Skeletal muscle satellite cell (primary cell): ENCODE measurements around the gene STRN3.
A peak's percentile ranks its signal among the peaks of the same experiment; 100 is the strongest.

ENCODE experiments used
- H3K27me3 ChIP-seq: 2 replicates; pipeline ENCODE4 v1.7.0; 2013; ENCODE audit warnings: low read length; ENCODE audit not compliant: control insufficient read depth, insufficient read depth
- H3K36me3 ChIP-seq: 2 replicates; pipeline ENCODE4 v1.7.0; 2013; ENCODE audit warnings: mild to moderate bottlenecking, control low read depth, low read length; ENCODE audit not compliant: insufficient read depth
- H3K4me1 ChIP-seq: 2 replicates; pipeline ENCODE4 v1.7.0; 2013; ENCODE audit warnings: low read length; ENCODE audit not compliant: control insufficient read depth, insufficient read depth
- H3K4me2 ChIP-seq: 2 replicates; pipeline ENCODE4 v1.7.0; 2013; ENCODE audit warnings: mild to moderate bottlenecking, low read length
- H3K4me3 ChIP-seq: 2 replicates; pipeline ENCODE4 v1.7.0; 2013; ENCODE audit warnings: low read length
- H3K9ac ChIP-seq: 2 replicates; pipeline ENCODE4 v1.7.0; 2013; ENCODE audit warnings: mild to moderate bottlenecking, low read depth, low read length, moderate library complexity
- H3K9me3 ChIP-seq: replicated peaks from 2 replicates; pipeline ENCODE4 v1.7.0; 2013; ENCODE audit warnings: mild to moderate bottlenecking, control low read depth, low read length

STRN3 gene

DNA sequence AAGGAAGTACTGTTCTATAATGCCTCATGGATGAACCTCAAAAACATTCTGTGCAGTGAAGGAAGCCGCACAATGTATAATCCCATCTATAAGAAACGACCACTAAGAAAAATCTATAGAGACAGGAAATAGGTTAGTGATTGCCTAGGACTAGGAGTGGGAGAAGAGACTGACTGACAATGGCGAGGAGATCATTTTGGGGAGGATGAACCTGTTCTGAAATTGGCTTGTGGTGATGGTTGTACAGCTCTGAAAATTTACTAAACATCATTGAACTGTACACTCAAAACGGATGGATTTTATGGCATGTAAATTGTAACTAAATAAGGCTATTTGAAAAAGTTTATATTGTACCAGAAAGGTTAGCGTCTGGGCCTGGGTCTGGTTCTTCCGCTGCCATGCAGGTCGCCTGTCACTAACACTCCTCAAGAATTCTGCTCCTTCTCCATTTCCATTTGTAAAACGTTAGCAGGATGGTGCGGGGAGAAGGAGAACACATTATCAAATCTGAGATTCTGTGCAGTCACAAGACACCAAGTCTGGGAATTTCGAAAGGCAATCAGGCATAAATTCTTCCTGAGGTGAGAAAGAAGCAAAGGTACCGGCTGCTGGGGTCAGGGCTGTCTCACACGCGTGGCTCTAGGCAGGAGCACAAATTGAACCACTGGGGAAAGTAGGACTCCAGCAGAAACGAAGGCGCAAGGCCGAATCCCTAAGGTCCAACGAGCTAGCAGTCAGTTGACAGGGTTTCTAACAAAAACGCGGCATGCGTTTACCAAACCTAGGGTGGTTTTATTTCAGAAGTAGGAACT is 152.7 kb downstream of the STRN3 start:
- Histone ChIP-seq H3K9me3 (no peaks in the 10 kb centered on the region), H3K4me3 (no peak overlapping the region), H3K4me2 (peak overlapping the region; percentile 94), H3K4me1 (peaks cover 15% of the 10 kb centered on the region), H3K27me3 (peaks cover 65% of the 10 kb centered on the region), H3K36me3 (no peaks in the 10 kb centered on the region), H3K9ac (no peak overlapping the region)

DNA sequence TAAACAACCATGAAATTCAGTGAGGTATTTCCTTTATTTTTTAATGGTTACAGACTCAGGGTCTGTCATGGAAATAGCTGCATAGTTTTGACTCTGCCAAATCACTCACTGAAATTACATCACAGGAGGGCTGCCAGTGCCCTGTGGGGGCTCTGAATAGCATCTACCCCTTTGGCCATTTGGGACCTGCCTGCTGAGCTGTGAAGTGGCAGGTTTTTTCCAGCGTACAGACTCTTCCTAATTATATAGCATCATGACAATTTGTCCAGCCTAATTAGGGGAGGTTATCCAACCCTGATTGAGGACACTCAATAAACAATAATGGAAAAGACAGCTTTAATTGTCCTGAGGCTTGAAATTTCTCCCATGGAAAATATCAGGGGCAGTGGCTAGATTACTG is 153.6 kb downstream of the STRN3 start:
- no peaks in the 10 kb centered on the region for H3K9me3 ChIP-seq
- peaks cover 15% of the 10 kb centered on the region for H3K4me1 ChIP-seq
- no peak overlapping the region for H3K9ac ChIP-seq
- H3K27me3 ChIP-seq, result peaks cover 59% of the 10 kb centered on the region
- no peaks in the 10 kb centered on the region for H3K36me3 ChIP-seq
- no peak overlapping the region for H3K4me2 ChIP-seq
- no peak overlapping the region for H3K4me3 ChIP-seq

DNA sequence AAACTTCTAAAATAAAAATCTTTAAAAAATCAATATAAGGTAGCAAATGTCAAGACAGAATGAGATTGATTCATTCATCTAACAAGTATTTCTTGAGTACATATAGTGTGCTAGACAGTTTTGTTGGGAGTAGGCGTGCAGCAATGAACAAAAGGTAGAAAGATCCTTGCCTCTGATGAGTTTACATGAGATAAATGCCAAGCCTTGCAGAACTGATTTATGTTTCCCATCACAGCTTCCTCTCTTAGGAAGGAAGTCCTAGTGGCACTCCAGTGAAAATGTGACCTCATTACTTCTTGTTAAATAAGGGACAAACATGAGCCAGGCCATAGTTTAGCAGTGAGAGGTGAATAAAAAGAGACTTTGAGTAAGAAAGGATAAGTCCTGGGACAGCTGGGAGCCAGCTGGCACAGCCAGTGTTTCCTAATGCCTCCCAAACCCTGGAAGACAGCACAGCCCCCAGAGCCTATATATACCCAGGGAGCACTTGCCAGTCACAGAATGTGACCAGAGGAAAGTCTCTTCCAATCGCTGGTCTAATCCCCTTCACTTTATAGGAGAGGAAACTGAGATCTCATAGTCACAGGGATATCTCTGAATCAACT is 156.5 kb downstream of the STRN3 start:
- H3K27me3 ChIP-seq, result peaks cover 33% of the 10 kb centered on the region
- H3K36me3 ChIP-seq, result no peaks in the 10 kb centered on the region
- peaks cover 7% of the 10 kb centered on the region for H3K4me1 ChIP-seq
- H3K9ac ChIP-seq, result no peak overlapping the region
- H3K4me2 ChIP-seq, result no peak overlapping the region
- no peak overlapping the region for H3K4me3 ChIP-seq
- H3K9me3 ChIP-seq, result no peaks in the 10 kb centered on the region

DNA sequence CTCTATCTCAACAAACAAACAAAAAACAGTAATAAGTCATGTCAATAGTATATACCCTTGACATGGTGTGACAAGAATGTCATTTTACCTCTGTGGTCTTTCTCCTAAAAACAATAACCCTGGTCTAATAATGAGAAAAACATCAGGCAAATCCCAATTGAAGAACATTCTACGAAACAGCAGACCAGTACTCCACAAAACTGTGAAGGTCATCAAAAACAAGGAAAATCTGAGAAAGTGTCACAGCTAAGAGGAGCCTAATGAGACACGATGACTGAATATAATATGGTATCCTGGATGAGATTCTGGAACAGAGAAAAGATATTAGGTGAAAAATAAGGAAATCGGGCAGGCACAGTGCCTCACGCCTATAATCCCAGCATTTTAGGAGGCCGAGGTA is 157.4 kb downstream of the STRN3 start:
- no peaks in the 10 kb centered on the region for H3K9me3 ChIP-seq
- H3K27me3 ChIP-seq, result peaks cover 29% of the 10 kb centered on the region
- no peak overlapping the region for H3K4me2 ChIP-seq
- no peaks in the 10 kb centered on the region for H3K4me1 ChIP-seq
- no peaks in the 10 kb centered on the region for H3K36me3 ChIP-seq
- no peak overlapping the region for H3K4me3 ChIP-seq
- no peak overlapping the region for H3K9ac ChIP-seq

DNA sequence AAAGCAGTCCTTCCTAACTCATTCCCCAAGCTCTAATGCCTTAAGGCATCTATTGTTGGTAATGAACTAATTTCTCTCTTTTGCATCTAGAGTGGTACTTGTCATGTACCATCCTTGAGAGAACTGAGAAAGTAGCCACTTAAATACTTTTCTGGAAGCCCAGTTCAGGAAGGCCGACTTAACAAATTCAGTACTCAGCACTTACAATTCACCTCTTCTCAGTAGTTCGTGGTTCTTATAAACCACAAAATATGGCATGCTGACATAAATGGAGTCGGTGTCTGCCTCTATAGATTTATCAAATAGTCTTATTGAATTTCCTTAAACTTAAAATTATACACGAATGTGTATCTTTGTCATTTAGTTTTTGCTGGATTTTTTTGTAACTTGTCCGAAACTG is 161.2 kb downstream of the STRN3 start:
- peaks cover 25% of the 10 kb centered on the region for H3K27me3 ChIP-seq
- no peak overlapping the region for H3K9ac ChIP-seq
- H3K4me1 ChIP-seq, result no peaks in the 10 kb centered on the region
- H3K4me3 ChIP-seq, result no peak overlapping the region
- H3K4me2 ChIP-seq, result no peak overlapping the region
- H3K36me3 ChIP-seq, result no peaks in the 10 kb centered on the region
- H3K9me3 ChIP-seq, result no peaks in the 10 kb centered on the region

DNA sequence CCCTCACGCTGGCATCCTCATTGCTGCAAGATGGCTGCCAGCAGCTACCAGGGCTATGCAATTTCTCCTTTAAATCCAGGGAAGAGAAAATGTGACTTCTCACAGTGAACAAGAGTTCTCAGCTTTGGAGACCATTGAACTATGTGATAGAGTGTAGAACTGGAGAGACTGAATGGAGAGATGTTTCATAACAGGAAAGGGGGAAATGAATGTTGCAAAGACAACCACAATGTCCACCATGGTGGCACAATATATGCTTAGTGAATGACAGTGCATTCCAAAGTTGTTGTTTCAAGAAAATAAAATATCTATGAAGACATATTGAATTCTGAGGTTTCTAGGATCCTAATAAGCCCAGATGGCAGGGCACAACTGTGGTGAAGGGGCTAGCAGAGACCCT is 165.0 kb downstream of the STRN3 start:
- Histone ChIP-seq H3K36me3 (no peaks in the 10 kb centered on the region), H3K9ac (no peak overlapping the region), H3K4me1 (no peaks in the 10 kb centered on the region)

DNA sequence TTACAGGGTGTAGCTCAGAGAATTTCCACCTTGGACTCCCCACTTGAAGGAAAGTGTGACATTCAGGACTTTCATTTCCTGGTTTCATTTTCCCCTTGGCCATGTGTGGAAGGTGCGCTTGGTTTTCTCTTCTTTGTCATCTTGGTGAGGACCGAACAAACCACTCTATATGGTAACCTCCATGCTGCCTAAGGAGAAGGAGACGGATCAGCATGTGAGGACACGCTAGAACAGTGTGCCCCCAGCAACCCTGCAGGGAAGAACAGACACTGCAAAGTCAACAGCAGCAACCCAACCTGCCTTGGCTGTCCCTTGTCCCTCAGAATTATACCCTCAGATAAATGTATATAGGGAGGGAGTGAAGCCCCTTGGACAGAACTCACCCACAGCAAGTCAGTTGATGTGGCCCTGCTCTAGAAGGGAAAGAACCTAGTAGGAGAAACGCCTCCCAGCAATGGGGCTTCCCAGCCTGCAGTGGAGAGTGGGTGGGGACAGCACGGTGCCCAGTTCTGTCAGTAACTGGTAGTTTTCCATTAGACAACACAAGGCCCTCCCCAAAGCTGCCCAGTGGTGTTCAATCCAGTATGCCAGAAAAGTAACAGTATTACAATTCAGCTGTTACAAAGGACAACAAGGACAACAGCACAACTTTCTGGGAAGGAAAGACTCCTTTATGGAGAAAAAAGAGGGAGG is 170.7 kb downstream of the STRN3 start:
- Histone ChIP-seq H3K27me3 (peaks cover 7% of the 10 kb centered on the region), H3K9ac (no peak overlapping the region), H3K4me3 (no peak overlapping the region), H3K9me3 (no peaks in the 10 kb centered on the region), H3K4me2 (no peak overlapping the region), H3K36me3 (no peaks in the 10 kb centered on the region), H3K4me1 (no peaks in the 10 kb centered on the region)

More for the DNA sequence above, 165.0 kb downstream of the STRN3 start:
- Histone ChIP-seq H3K27me3 (peaks cover 21% of the 10 kb centered on the region), H3K4me3 (no peak overlapping the region), H3K4me2 (no peak overlapping the region), H3K9me3 (no peaks in the 10 kb centered on the region)

DNA sequence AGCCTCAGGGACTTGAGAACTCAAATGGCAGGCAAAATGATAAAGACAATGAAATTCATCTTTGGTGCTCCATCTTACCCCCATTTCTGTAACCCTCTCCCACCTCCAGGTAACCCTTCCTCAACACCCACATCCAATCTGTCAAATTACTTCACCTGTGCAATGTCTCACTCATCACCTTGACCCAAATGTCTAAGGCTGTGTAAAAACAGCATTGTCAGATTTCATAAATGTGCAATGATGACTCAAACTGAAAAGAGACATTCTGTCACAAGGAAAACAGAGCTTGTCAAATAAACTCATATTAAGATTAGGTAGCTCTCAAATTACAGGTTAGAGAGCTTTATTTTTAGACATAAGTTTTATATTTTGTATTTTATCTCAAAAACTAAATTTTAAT is 171.7 kb downstream of the STRN3 start:
- Histone ChIP-seq H3K4me2 (no peak overlapping the region), H3K4me1 (no peaks in the 10 kb centered on the region), H3K4me3 (no peak overlapping the region), H3K36me3 (no peaks in the 10 kb centered on the region), H3K9ac (no peak overlapping the region), H3K9me3 (no peaks in the 10 kb centered on the region), H3K27me3 (peaks cover 14% of the 10 kb centered on the region)

DNA sequence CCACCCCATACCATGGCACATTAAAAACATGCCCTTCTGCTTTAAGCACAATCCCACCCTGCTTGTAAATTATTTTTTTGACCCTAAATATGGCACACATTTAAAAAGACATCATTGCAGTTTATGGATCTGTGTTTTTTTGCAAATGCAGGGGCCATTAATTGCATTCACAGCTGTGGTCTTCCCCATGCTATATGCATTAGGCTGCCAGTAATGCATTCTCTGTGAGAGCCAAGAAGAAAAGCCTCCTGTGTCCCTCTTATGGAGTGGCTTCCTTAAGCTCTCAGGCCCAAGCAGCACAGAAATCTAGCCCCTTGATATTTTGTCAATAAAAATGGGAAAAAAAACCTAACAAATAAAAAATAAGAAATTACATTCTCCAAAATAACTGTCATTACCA is 172.2 kb downstream of the STRN3 start:
- H3K4me1 ChIP-seq, result no peaks in the 10 kb centered on the region
- H3K27me3 ChIP-seq, result peaks cover 19% of the 10 kb centered on the region
- no peak overlapping the region for H3K4me2 ChIP-seq
- no peaks in the 10 kb centered on the region for H3K9me3 ChIP-seq
- no peak overlapping the region for H3K9ac ChIP-seq
- H3K36me3 ChIP-seq, result no peaks in the 10 kb centered on the region
- H3K4me3 ChIP-seq, result no peak overlapping the region

DNA sequence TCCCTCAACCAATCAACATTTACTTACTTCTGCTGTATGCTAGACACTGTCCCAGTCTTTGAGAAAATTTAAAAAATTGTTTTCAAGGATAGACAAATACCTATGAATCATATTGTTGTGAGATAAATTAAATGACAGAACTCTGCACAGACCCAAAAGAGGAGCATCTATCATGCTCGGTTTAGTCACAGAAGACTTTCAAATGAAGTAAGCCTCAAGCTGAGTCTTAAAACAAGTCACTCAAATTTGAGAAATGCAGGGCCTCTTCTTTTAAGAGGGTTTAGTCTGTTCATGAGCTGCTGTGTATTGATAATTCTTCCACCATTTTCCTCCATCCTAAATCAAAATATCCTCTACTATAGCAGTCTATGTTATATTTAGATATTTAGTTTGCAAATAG is 176.2 kb downstream of the STRN3 start:
- Histone ChIP-seq H3K4me3 (no peak overlapping the region), H3K36me3 (no peaks in the 10 kb centered on the region), H3K9me3 (no peaks in the 10 kb centered on the region), H3K27me3 (peaks cover 41% of the 10 kb centered on the region), H3K4me2 (no peak overlapping the region), H3K4me1 (no peaks in the 10 kb centered on the region), H3K9ac (no peak overlapping the region)

DNA sequence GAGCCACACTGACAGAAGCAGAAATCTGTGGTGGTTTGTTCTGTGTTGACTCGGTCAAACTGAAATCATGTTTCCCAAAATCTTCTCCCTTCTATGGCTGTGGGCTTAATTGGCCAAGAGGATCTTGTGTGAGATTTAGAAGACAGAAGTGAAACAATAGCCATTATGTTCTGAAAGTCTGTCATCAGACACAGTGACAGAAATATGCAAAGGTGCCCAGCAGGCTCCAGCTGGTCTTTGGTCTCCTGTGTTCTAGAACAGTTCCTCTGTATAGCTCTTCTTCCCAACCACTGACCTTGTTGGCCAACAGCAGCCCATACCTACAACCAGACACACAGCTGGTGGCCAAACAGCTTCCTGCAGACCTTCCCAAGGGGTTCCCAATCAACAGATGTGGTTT is 176.8 kb downstream of the STRN3 start:
- H3K4me1 ChIP-seq, result no peaks in the 10 kb centered on the region
- no peaks in the 10 kb centered on the region for H3K36me3 ChIP-seq
- H3K4me3 ChIP-seq, result no peak overlapping the region
- H3K9me3 ChIP-seq, result no peaks in the 10 kb centered on the region
- peaks cover 40% of the 10 kb centered on the region for H3K27me3 ChIP-seq
- no peak overlapping the region for H3K4me2 ChIP-seq
- no peak overlapping the region for H3K9ac ChIP-seq
